CMK (cell line): ENCODE results near the gene PKN3.
"Not testable (repeated sequence)": the region's sequence is repeated elsewhere in the genome, so short reads cannot be mapped to it uniquely, and the experiment has no call there.

Source experiments
- DNase-seq: peaks from one replicate; pipeline ENCODE4 v3.0.0-alpha.2; 2010; ENCODE audit warnings: low read depth

PKN3 gene

GRCh38 chr9:128702445-128702948 is at the start of gene PKN3:
TSS of gene PKN3 (plus strand) at chr9:128702503. CDS start at chr9:128702916, 413 bp downstream.
- DNase-seq: peak; percentile 77

DNA sequence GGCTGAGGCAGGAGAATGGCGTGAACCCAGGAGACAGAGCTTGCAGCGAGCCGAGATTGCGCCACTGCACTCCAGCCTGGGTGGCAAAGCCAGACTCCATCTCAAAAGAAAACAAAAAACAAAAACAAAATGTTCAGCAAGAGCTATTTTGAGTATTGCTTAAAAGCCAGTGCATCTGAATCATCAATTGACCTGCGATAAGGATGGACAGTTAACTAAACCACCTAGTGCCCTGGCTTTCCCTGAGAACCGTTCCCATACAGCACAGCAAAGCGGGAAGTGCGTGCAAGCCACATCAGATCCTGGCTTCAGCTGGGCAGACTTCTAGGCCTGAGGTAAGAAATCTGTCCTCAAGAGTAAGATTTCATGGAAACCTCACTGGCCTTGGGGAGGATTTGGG is 48.4 kb upstream of the PKN3 start:
- DNase-seq: no peak

- no peak for DNase-seq
Measured at GRCh38 chr9:128654481-128654880, 47.8 kb upstream of the PKN3 start.

DNA sequence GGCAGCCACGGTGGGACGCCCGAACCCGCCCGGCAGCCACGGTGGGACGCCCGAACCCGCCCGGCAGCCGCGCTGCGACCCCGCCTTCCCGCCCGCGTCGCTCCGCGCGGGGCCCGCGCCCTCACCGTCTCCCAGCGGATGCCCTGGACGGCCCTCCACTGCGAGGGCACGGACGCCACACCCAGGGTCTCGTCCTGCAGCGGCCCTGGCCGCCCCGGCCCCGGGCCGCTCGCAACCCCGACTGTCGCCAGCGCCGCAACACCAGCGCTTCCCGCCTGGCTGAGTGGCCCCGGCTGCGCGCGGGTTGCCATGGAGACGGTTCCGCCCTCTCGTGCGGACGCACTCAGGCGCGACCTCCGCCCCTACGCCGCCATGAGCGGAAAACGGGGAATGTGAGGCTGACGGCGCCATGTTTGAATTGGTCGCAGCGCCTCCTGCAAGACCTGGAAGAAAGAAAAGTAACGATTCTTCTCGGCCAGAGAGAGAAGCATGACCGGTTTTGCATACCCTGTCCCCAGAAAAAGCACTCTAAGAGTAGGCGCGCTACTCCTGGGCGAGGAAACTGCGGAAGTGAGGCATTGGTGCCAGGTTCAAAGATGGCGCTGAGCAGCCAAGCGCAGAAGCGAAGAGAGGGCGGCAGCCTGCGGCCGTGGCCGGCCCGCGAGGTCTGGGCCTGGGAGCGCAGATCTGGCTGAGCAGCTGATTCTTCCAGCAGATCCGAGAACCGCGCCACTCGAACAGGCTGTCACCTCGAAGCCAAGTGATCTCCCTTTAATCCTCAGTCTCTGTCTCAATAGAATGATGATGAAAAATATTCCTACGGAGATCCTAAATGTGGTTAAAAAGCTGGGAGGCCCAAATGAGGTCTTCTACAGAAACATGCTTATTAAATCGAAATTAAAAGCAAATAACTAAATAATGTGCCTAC is 45.6 kb upstream of the PKN3 start, which contains the start of gene DYNC2I2:
TSS of gene DYNC2I2 (minus strand) at position 432 of the 928 bp plus-strand sequence. CDS start at position 311, 121 bp downstream.
- peak; percentile 84 for DNase-seq

DNA sequence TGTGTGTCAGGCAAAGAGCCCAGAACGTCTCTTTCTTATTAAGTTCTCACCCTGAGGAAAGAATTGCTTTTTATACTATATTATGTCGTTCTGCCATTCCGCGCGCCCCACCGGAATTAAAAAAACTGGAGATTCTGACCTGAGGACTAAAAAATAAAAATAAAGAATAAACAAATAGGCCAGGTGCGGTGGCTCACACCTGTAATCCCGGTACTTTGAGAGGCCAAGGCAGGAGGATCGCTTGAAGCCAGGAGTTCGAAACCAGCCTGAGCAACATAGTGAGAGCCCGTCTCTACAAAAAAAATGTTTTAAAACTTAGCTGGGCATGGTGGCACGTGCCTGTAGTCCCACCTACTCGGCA is 45.0 kb upstream of the PKN3 start:
- no peak for DNase-seq

DNA sequence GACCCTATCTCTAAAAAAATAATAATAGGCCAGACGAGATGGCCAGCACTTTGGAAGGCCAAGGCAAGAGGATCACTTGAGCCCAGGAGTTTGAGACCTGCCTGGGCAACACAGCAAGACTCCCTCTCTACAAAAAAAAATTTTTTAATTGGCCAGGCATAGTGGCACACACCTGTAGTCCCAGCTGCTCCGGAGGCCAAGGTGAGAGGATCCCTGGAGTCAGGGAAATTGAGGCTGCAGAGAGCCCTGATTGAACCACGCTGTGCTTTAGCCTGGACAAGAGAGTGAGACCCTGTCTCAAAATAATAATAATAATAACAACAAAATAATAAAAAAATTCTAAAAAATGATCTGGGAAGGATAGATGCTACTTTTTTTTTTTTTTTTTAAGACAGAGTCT is 44.5 kb upstream of the PKN3 start:
- no peak for DNase-seq

- DNase-seq: not testable (repeated sequence)
Measured at GRCh38 chr9:128666481-128666941, 35.8 kb upstream of the PKN3 start.

DNA sequence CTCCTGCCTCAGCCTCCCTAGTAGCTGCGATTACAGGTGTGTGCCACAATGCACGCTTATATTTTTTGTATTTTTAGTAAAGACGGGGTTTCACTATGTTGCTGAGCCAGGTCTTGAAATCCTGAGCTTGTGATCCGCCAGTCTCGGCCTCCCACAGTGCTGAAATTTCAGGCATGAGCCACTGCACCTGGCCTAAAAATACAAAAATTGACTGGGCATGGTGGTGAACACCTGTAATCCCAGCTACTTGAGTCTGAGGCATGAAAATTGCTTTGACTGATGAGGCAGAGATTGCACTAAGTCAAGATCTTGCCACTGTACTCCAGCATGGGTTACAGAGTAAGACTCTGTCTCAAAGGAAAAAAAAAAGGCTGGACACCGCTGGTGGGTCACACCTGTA is 32.5 kb upstream of the PKN3 start:
- DNase-seq: no peak

DNA sequence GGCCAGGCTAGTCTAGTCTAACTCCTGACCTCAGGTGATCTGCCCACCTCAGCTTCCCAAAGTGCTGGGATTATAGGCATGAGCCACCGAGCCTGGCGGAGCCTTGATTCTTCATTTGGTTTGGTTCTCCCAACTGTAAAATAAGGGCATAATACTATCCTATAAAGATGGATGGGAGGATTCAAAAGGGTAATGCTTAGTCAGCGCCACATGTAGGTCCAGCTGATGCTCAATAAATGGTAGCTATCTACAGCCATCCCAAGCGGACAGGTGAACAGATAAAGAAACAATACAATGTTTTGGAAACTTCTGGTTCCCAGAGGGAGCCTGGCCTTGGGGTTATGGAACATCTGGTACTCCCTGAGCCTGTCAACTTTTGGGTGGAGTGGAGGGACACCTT is 26.9 kb upstream of the PKN3 start:
- no peak for DNase-seq

DNA sequence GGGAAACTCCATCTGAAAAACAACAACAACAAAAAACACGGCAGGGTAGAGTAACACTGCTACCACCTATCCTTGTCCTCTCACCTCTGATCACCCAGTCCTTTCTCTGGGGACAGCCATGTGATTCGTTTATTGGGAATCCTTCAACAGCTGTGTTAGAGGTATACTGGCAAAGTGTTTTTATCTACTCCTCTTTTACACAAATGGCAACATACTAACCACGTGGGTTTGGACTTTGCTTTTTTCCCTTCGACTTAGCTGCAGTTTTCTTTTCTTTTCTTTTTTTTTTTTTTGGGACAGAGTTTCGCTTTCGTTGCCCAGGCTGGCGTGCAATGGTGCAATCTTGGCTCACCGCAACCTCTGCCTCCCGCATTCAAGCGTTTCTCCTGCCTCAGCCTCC is 24.5 kb upstream of the PKN3 start:
- DNase-seq: no peak

GRCh38 chr9:128683340-128684064 is 18.8 kb upstream of the PKN3 start:
- no peak for DNase-seq

DNA sequence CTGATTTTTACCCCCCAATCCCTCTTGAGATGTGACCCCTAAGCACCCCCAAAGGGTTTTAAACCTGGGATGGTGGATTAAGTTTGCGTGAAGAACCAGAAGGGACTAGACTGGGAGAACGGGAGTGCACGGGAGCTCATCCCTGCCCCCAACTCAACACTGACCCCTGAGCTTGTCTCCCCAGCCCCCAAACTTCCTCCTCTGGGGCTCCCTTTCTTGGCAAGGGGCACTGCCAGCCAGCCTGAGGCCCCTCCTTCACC is 18.3 kb upstream of the PKN3 start:
- no peak for DNase-seq

- DNase-seq: peak; percentile 87
Measured at GRCh38 chr9:128684325-128685199, 17.7 kb upstream of the PKN3 start.

GRCh38 chr9:128685636-128686489 is 16.4 kb upstream of the PKN3 start:
- DNase-seq: no peak

DNA sequence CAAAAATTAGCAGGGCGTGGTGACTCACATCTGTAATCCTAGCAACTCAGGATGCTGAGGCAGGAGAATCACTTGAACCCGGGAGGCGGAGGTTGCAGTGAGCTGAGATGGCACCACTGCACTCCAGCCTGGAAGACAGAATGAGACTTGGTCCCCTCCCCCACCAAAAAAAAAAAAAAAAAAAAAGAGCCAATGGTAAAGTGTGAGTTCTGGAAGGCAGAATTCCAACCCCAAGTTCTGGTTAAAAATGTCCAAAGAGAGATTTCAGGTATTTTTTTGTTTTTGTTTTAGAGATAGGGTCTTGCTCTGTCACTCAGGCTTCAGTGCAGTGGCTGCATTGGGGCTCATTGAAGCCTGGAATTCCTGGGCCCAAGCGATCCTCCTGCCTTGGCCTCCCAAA is 14.8 kb upstream of the PKN3 start:
- DNase-seq: no peak

- DNase-seq: peak; percentile 83
Measured at GRCh38 chr9:128688501-128689292, 13.6 kb upstream of the PKN3 start, which contains the start of gene SET. TSS of gene SET (plus strand) at chr9:128689222. CDS start at chr9:128689583, 361 bp downstream.

DNA sequence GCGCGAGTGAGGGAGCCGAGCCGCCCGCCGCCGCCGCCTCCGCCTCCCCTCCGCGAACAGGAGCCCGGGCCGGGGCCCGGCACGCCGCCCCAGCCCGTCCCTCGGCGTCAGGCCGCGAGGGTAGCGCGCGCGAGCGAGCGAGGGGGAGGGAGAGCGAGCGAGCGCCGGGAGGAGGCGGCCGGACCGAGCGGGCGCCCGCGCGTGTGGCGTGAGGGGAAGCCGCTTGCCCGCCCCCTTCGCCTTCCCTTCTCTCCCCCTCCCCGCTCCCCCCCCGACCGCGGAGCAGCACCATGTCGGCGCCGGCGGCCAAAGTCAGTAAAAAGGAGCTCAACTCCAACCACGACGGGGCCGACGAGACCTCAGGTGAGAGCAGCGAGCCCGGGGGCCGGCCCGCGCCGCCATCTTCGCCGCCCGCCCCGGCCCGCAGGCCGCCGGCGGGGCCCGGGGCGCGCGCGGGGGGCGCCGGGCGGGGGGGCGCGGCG is 13.0 kb upstream of the PKN3 start:
- DNase-seq: peak; percentile 67

GRCh38 chr9:128689820-128690683 is 12.3 kb upstream of the PKN3 start:
- DNase-seq: no peak

GRCh38 chr9:128690684-128691034 is 11.6 kb upstream of the PKN3 start:
- no peak for DNase-seq
